Neuronal stem cell (in vitro differentiated cells): ENCODE measurements around the gene SUCNR1.

ENCODE experiments used
- DNase-seq: peaks from one replicate; pipeline ENCODE4 v3.0.0-alpha.2; 2013; ENCODE audit warnings: low spot score
- H2AFZ ChIP-seq: one replicate; pipeline ENCODE4 v1.6.1; 2013; ENCODE audit warnings: mild to moderate bottlenecking, low read length, inconsistent platforms
- H2AK5ac ChIP-seq: 2 replicates; pipeline ENCODE4 v1.6.1; 2013; ENCODE audit warnings: low read depth, mild to moderate bottlenecking, inconsistent platforms, low read length, moderate library complexity, mixed read lengths
- H2BK120ac ChIP-seq: 2 replicates; pipeline ENCODE4 v1.6.1; 2013; ENCODE audit warnings: low read depth, mild to moderate bottlenecking, inconsistent platforms, low read length, moderate library complexity, mixed read lengths
- H2BK12ac ChIP-seq: one replicate; pipeline ENCODE4 v1.6.1; 2013; ENCODE audit warnings: low read length, inconsistent platforms
- H2BK15ac ChIP-seq: 2 replicates; pipeline ENCODE4 v1.6.1; 2013; ENCODE audit warnings: mild to moderate bottlenecking, low read length, inconsistent platforms, mixed read lengths
- H2BK5ac ChIP-seq: one replicate; pipeline ENCODE4 v1.6.1; 2013; ENCODE audit warnings: inconsistent platforms, mild to moderate bottlenecking, low read length, moderate library complexity
- H3K14ac ChIP-seq: one replicate; pipeline ENCODE4 v1.6.1; 2013; ENCODE audit warnings: low read length, inconsistent platforms
- H3K18ac ChIP-seq: 2 replicates; pipeline ENCODE4 v1.6.1; 2013; ENCODE audit warnings: low read length, inconsistent platforms
- H3K23ac ChIP-seq: 2 replicates; pipeline ENCODE4 v1.6.1; 2013; ENCODE audit warnings: low read depth, mild to moderate bottlenecking, mixed read lengths, low read length, inconsistent platforms; ENCODE audit not compliant: poor library complexity
- H3K27ac ChIP-seq: replicated peaks from 3 replicates; pipeline ENCODE4 v1.5.1; 2013; ENCODE audit warnings: low read length, inconsistent platforms
- H3K27me3 ChIP-seq, 3 experiments: 2 replicates each; pipeline ENCODE4 v1.6.1; 2013; ENCODE audit warnings: low read length in 3 of 3, mild to moderate bottlenecking in 2 of 3, inconsistent platforms in 1 of 3, low read depth in 1 of 3, mixed read lengths in 1 of 3, moderate library complexity in 1 of 3; ENCODE audit not compliant: control insufficient read depth in 3 of 3, insufficient read depth in 3 of 3
- H3K36me3 ChIP-seq, 2 donors: replicated peaks in 1 of 2; 2 replicates each; pipeline ENCODE4 v1.6.1; 2013; ENCODE audit warnings: low read length in 2 of 2; ENCODE audit not compliant: control insufficient read depth in 2 of 2, insufficient read depth in 2 of 2
- H3K4ac ChIP-seq: 2 replicates; pipeline ENCODE4 v1.6.1; 2013; ENCODE audit warnings: inconsistent platforms, mild to moderate bottlenecking, low read length, moderate library complexity
- H3K4me1 ChIP-seq, 2 donors: 1 replicate in 1 of 2; 2 replicates in 1 of 2; pipeline ENCODE4 v1.6.1; 2013; ENCODE audit warnings: low read length in 2 of 2, low read depth in 1 of 2; ENCODE audit not compliant: control insufficient read depth in 2 of 2, insufficient read depth in 1 of 2
- H3K4me2 ChIP-seq: one replicate; pipeline ENCODE4 v1.6.1; 2013; ENCODE audit warnings: mild to moderate bottlenecking, low read length, inconsistent platforms; ENCODE audit not compliant: insufficient read depth, poor library complexity, severe bottlenecking
- H3K4me3 ChIP-seq, 2 donors: 2 replicates each; pipeline ENCODE4 v1.5.1; 2013; ENCODE audit warnings: low read length in 2 of 2, mild to moderate bottlenecking in 2 of 2, inconsistent platforms in 1 of 2, moderate library complexity in 1 of 2
- H3K79me1 ChIP-seq: one replicate; pipeline ENCODE4 v1.6.1; 2013; ENCODE audit warnings: low read depth, mild to moderate bottlenecking, inconsistent platforms, low read length, moderate library complexity
- H3K9ac ChIP-seq: one replicate; pipeline ENCODE4 v1.6.1; 2013; ENCODE audit warnings: mild to moderate bottlenecking, low read depth, low read length, inconsistent platforms; ENCODE audit not compliant: poor library complexity
- H3K9me3 ChIP-seq, 2 donors: replicated peaks in 1 of 2; 2 replicates each; pipeline versions ENCODE3 to v1.6.1; 2013; ENCODE audit warnings: low read length in 2 of 2, mild to moderate bottlenecking in 2 of 2, inconsistent platforms in 1 of 2, low read depth in 1 of 2, mixed read lengths in 1 of 2, moderate library complexity in 1 of 2; ENCODE audit not compliant: control insufficient read depth in 2 of 2, insufficient read depth in 1 of 2
- H4K8ac ChIP-seq: one replicate; pipeline ENCODE4 v1.6.1; 2013; ENCODE audit warnings: low read depth, mild to moderate bottlenecking, inconsistent platforms, low read length, moderate library complexity
- H4K91ac ChIP-seq: one replicate; pipeline ENCODE4 v1.6.1; 2013; ENCODE audit warnings: low read length, low read depth, mild to moderate bottlenecking, inconsistent platforms; ENCODE audit not compliant: poor library complexity
- WGBS, 2 donors: extraction: QIAGEN DNeasy Blood & Tissue Kit; methylation state at CpG; one replicate each; pipeline ENCODE4 v1.1.7; 2013; ENCODE audit warnings: missing lambda C conversion rate in 2 of 2, mixed read lengths in 1 of 2; ENCODE audit not compliant: insufficient read length in 2 of 2, insufficient replicate concordance in 1 of 2; ENCODE audit errors: extremely low coverage in 2 of 2; 5-methylcytosine and 5-hydroxymethylcytosine counted together

SUCNR1 gene

GRCh38 chr3:151891721-151892120 lies 18.3 kb downstream of the SUCNR1 start:
- Histone ChIP-seq H2BK12ac (no peak overlapping the region), H3K4ac (no peak overlapping the region), H4K91ac (no peak overlapping the region), H3K36me3 (no peaks in the 10 kb centered on the region), H2BK15ac (no peak overlapping the region), H2BK120ac (no peak overlapping the region), H3K4me3 (no peak overlapping the region), H3K23ac (no peak overlapping the region), H3K9ac (no peak overlapping the region), H3K79me1 (no peaks in the 10 kb centered on the region), H2AK5ac (no peak overlapping the region), H3K4me2 (no peak overlapping the region), H3K4me1 (no peaks in the 10 kb centered on the region), H2AFZ (no peak overlapping the region), H4K8ac (no peak overlapping the region), H3K18ac (no peak overlapping the region), H3K27ac (no peak overlapping the region), H3K27me3 (peaks cover 0 to 2% (median 0%) of the 10 kb centered on the region in 3 experiments), H3K14ac (no peak overlapping the region), H2BK5ac (no peak overlapping the region), H3K9me3 (no peaks in the 10 kb centered on the region)
- WGBS, 2 donors = no CpG with 5 or more reads among the region's 5 CpGs
- no peak for DNase-seq

DNA sequence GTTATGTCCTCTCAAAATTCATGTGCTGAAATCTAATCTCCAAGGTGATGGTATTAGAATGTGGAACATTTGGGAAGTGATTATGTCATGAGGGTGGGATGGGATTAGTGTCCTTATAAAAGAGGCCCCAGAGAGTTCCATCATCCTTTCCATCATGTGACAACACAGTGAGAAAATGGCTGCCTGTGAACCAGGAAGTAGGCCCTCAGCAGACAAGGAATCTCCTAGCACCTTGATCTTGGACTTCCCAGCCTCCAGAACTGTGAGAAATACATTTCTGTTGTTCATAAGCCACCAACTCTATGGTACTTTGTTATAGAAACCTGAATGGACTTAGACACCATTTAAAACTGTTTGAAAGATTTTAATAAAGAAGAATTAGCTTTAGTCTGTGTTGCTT lies 20.8 kb downstream of the SUCNR1 start:
- no peak overlapping the region for H3K27ac ChIP-seq
- no peak overlapping the region for H3K4me3 ChIP-seq
- H3K79me1 ChIP-seq = no peaks in the 10 kb centered on the region
- H3K4me1 ChIP-seq = no peaks in the 10 kb centered on the region
- no peak overlapping the region for H4K91ac ChIP-seq
- H3K4ac ChIP-seq = no peak overlapping the region
- no peak overlapping the region for H2BK12ac ChIP-seq
- H2BK120ac ChIP-seq = no peak overlapping the region
- H2AK5ac ChIP-seq = no peak overlapping the region
- H3K14ac ChIP-seq = no peak overlapping the region
- peaks cover 0 to 2% (median 0%) of the 10 kb centered on the region in 3 experiments for H3K27me3 ChIP-seq
- H3K18ac ChIP-seq = no peak overlapping the region
- no peak overlapping the region for H2BK15ac ChIP-seq
- DNase-seq = no peak
- H4K8ac ChIP-seq = no peak overlapping the region
- peak overlapping the region; percentile 71 for H2AFZ ChIP-seq
- no peak overlapping the region for H3K9ac ChIP-seq
- H3K9me3 ChIP-seq = no peaks in the 10 kb centered on the region
- H3K4me2 ChIP-seq = no peak overlapping the region
- H3K36me3 ChIP-seq = no peaks in the 10 kb centered on the region
- H3K23ac ChIP-seq = no peak overlapping the region
- H2BK5ac ChIP-seq = no peak overlapping the region

DNA sequence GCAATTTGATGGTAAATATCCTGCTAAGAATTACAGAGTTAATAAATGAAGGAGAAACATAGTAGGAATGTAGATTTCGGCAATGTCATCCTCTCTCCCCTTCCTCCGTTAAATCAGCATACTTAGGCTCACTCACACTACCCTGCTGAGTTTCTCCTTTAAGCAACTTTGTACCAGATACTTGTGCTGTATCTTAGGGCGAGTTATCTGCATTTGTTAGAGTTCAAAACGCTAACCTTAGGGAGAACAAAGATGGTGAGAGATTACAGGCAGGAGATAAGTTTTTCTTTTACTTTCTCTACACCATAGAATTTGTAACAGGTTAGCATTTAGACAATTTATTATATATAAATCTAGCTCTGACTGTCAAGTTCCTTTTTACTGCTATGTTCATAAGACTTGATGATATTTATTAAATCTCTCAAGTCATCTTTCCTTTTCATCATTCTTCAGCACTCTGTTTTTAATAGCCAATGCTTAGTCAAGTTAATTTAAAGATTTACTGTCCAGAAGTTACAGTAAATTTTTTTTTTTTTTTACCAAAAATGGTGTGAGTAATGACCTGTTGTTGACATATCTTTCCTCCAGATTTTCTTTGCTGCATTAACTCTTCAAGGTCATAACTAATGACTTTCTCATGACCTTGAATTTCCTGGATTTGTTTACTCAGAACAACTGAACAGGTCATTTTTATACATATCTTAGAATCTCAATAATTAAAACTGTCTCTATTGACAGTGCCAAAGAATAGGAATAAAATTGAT lies 22.2 kb downstream of the SUCNR1 start:
- no peak overlapping the region for H3K4me2 ChIP-seq
- no peak overlapping the region for H2BK5ac ChIP-seq
- H3K79me1 ChIP-seq = no peaks in the 10 kb centered on the region
- no peak overlapping the region for H4K8ac ChIP-seq
- H2AK5ac ChIP-seq = no peak overlapping the region
- no peak overlapping the region for H3K18ac ChIP-seq
- H3K23ac ChIP-seq = no peak overlapping the region
- no peaks in the 10 kb centered on the region for H3K4me1 ChIP-seq
- no peak overlapping the region for H3K9ac ChIP-seq
- H3K27me3 ChIP-seq = peaks cover 0 to 2% (median 0%) of the 10 kb centered on the region in 3 experiments
- H2BK12ac ChIP-seq = no peak overlapping the region
- no peak overlapping the region for H2BK120ac ChIP-seq
- no peak overlapping the region for H3K4me3 ChIP-seq
- H3K36me3 ChIP-seq = no peaks in the 10 kb centered on the region
- H3K14ac ChIP-seq = no peak overlapping the region
- no peak overlapping the region for H2BK15ac ChIP-seq
- no peak overlapping the region for H3K4ac ChIP-seq
- no CpG with 5 or more reads among the region's 4 CpGs for WGBS, 2 donors
- no peak overlapping the region for H3K27ac ChIP-seq
- no peaks in the 10 kb centered on the region for H3K9me3 ChIP-seq
- H4K91ac ChIP-seq = no peak overlapping the region
- DNase-seq = no peak
- H2AFZ ChIP-seq = no peak overlapping the region

- no CpG with 5 or more reads among the region's 4 CpGs for WGBS, 2 donors
Observed at GRCh38 chr3:151896246-151897012, 23.0 kb downstream of the SUCNR1 start.

More at GRCh38 chr3:151896246-151897012, 23.0 kb downstream of the SUCNR1 start:
- Histone ChIP-seq H2BK5ac (no peak overlapping the region), H3K36me3 (no peaks in the 10 kb centered on the region), H2BK120ac (no peak overlapping the region), H3K27ac (no peak overlapping the region), H4K91ac (no peak overlapping the region), H4K8ac (no peak overlapping the region), H3K9ac (no peak overlapping the region), H3K14ac (no peak overlapping the region), H3K4ac (no peak overlapping the region), H3K9me3 (no peaks in the 10 kb centered on the region), H2BK12ac (no peak overlapping the region), H3K23ac (no peak overlapping the region), H2AK5ac (no peak overlapping the region), H3K4me3 (no peak overlapping the region), H3K4me1 (peaks cover 0 to 3% of the 10 kb centered on the region in 2 donors), H2BK15ac (no peak overlapping the region), H3K79me1 (no peaks in the 10 kb centered on the region), H2AFZ (no peak overlapping the region), H3K27me3 (peaks cover 0 to 2% (median 0%) of the 10 kb centered on the region in 3 experiments), H3K4me2 (no peak overlapping the region), H3K18ac (no peak overlapping the region)
- no peak for DNase-seq
